Immature natural killer cell (primary cell): ENCODE data around the gene PAPPA. TPM values are rescaled to one million over a fixed set of nuclear protein-coding genes. Genes with fewer than 3 reads are reported as not detected.

Experiments used
- DNase-seq, 3 donors: peaks; one replicate each; pipeline ENCODE4 v3.0.0; 2022; ENCODE audit warnings: mixed read lengths in 1 of 3
- H3K27ac Mint-ChIP-seq, 6 donors: one replicate each; pipeline ENCODE4 v1.8.0; 2020; ENCODE audit warnings: mixed read lengths in 6 of 6, mild to moderate bottlenecking in 5 of 6, inconsistent platforms in 4 of 6, moderate library complexity in 3 of 6
- H3K27me3 Mint-ChIP-seq, 3 donors: one replicate each; pipeline ENCODE4 v1.8.0; 2020 to 2021; ENCODE audit warnings: low read depth in 3 of 3, mild to moderate bottlenecking in 3 of 3, mixed read lengths in 3 of 3, moderate library complexity in 3 of 3, inconsistent platforms in 1 of 3
- H3K36me3 Mint-ChIP-seq, 3 donors: one replicate each; pipeline ENCODE4 v1.8.0; 2020; ENCODE audit warnings: mixed read lengths in 3 of 3, inconsistent platforms in 2 of 3, mild to moderate bottlenecking in 2 of 3
- H3K4me1 Mint-ChIP-seq, 2 donors: one replicate each; pipeline ENCODE4 v1.8.0; 2020; ENCODE audit warnings: inconsistent platforms in 2 of 2, mild to moderate bottlenecking in 2 of 2, mixed read lengths in 2 of 2, moderate library complexity in 1 of 2
- H3K4me3 Mint-ChIP-seq, 5 donors: one replicate each; pipeline ENCODE4 v1.8.0; 2020; ENCODE audit warnings: mild to moderate bottlenecking in 5 of 5, mixed read lengths in 5 of 5, inconsistent platforms in 3 of 5, moderate library complexity in 3 of 5
- H3K9me3 Mint-ChIP-seq, 6 donors: one replicate each; pipeline ENCODE4 v1.8.0; 2020; ENCODE audit warnings: mild to moderate bottlenecking in 6 of 6, mixed read lengths in 6 of 6, inconsistent platforms in 4 of 6, moderate library complexity in 3 of 6
- polyA plus RNA-seq, 3 donors: library from polyadenylated mRNA; unstranded; fragments of 300-500 nt; fragmentation: Illumina TruSeq; gene quantifications; one replicate each; pipeline ENCODE4 v1.2.3, GENCODE V29; 2021

Gene PAPPA
- polyA plus RNA-seq, 3 donors from 2014 or later: not detected

DNA sequence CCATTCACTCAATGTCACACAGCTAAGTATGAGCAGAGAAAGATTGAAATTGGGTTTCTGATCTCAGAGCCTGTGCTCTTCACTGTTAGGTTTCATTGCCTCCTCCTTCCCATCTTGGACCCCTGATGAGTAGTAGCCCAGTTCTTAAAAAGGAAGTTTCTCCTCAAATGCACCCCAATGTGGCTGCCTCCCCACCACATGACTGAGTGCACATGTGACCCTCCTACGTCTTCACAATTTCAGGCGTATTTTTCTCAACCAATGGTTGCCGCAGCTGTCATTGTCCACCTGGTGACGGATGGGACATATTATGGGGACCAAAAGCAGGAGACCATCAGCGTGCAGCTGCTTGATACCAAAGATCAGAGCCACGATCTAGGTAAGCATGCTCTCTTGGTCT, 178.5 kb downstream of the PAPPA start:
- peaks cover 0 to 2% (median 2%) of the 10 kb centered on the region in 3 donors for H3K27me3 Mint-ChIP-seq

DNA sequence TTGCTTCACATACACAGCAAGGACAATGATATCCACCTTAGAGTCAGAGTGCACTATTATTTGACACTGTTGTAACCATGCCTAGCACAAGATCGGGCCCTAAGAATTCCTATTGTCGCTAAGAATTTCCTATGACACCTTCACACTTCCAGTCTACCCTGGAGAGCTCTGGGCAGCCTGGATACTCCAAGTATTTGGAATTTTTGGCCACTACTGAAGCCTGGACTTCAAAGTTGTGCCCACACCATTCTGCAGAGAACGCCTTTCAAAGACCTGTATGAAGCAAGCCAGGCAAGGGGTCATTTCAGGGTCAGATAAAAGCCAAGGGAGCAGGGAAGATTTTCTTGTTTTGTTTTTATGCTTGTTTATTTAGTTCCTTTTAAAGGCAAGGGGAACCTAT, 179.7 kb downstream of the PAPPA start:
- H3K9me3 Mint-ChIP-seq: peaks cover 0 to 11% (median 4%) of the 10 kb centered on the region in 6 donors
- H3K27ac Mint-ChIP-seq: no peak overlapping the region
- no peaks in the 10 kb centered on the region for H3K4me1 Mint-ChIP-seq
- peaks cover 2 to 3% (median 2%) of the 10 kb centered on the region in 3 donors for H3K27me3 Mint-ChIP-seq
- H3K36me3 Mint-ChIP-seq: no peaks in the 10 kb centered on the region
- no peak overlapping the region for H3K4me3 Mint-ChIP-seq
- DNase-seq: no peak

More for the DNA sequence above, 178.5 kb downstream of the PAPPA start:
- H3K4me1 Mint-ChIP-seq: no peaks in the 10 kb centered on the region
- no peak for DNase-seq
- H3K9me3 Mint-ChIP-seq: peaks cover 2 to 11% (median 4%) of the 10 kb centered on the region in 6 donors
- no peak overlapping the region for H3K27ac Mint-ChIP-seq
- no peaks in the 10 kb centered on the region for H3K36me3 Mint-ChIP-seq
- no peak overlapping the region for H3K4me3 Mint-ChIP-seq

DNA sequence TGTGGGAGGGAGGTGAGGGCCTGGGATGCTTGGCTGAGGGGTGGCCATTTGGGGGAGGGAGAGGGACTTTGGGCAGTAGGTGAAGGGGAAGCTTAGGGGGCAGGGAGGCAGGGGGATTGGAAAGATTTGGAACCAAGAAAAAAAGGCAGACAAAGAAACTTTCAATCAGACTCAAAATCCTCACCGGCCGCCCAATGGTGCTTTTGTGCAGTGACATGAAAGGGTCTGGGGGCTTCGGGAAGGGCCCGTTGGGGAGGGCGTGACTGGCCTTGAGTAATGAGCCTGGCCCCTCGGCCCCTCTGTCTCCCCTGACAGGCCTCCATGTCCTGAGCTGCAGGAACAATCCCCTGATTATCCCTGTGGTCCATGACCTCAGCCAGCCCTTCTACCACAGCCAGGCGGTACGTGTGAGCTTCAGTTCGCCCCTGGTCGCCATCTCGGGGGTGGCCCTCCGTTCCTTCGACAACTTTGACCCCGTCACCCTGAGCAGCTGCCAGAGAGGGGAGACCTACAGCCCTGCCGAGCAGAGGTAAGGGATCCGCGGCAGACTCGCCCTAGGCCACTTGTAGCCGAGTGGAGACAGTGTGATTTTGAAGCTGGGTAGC, 181.1 kb downstream of the PAPPA start:
- H3K9me3 Mint-ChIP-seq: peaks cover 2 to 11% (median 5%) of the 10 kb centered on the region in 6 donors

DNA sequence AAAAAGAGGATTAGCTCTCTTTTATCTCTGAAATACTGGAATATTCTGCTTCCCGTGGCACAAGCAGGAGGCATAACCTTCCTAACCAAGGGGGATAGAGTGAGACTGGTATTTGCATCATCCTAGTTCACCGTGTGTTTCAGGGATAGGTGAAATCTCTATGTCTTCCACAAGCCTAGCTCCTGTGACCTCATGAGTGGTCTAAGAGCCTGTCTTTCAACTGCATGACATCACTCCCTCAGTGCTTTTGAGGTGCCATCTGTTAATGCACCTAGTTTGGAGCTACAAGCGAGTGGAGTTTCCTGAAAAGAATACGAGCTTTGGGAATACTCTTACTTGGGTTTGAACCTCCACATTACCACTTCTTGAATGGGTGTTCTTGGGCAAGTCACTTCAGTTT, 181.8 kb downstream of the PAPPA start:
- Mint-ChIP-seq H3K9me3 (peaks cover 0 to 11% (median 5%) of the 10 kb centered on the region in 6 donors), H3K27me3 (peaks cover 2 to 7% (median 2%) of the 10 kb centered on the region in 3 donors), H3K4me1 (no peaks in the 10 kb centered on the region), H3K27ac (no peak overlapping the region), H3K36me3 (no peaks in the 10 kb centered on the region), H3K4me3 (no peak overlapping the region)
- no peak for DNase-seq

More for the DNA sequence above, 181.1 kb downstream of the PAPPA start:
- no peak for DNase-seq
- Mint-ChIP-seq H3K27ac (no peak overlapping the region), H3K4me1 (no peaks in the 10 kb centered on the region), H3K4me3 (no peak overlapping the region), H3K36me3 (no peaks in the 10 kb centered on the region), H3K27me3 (peaks cover 2 to 7% (median 2%) of the 10 kb centered on the region in 3 donors)

DNA sequence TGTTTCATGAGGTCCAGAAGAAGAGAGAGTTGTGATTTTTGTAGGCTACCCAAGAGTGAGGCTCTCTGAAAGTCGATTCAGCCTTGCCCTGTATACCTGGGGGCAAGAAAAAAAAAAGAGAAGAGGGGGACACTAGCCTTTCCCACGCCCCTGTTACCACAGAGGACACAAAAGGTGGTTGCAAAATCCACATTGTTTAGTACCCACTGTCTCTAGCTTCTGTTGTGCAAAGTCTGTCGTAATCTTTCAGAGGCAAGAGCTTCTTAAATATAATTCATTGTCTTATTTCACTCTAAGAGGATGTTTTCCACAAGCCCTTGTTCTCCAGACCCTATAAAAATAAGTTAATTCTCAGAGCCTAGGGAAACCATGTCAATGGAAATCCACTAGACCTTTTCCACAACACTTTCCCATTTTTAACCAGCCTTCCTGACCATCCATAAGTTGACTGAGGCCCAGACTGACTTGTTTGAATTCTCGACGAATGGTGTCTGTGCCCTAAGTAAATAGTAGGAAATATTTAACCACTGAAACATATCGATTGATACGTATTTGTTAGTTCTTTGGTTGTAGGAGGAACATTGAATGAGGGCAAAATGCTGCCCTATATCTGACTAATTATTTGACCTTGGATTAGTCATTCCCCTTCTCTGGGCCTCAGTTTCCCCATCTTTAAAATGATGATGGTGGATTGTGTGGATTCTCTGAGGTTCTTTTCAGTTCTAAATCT, 182.7 kb downstream of the PAPPA start:
- Mint-ChIP-seq H3K9me3 (peaks cover 0 to 11% (median 4%) of the 10 kb centered on the region in 6 donors), H3K4me1 (no peaks in the 10 kb centered on the region), H3K4me3 (no peak overlapping the region), H3K27ac (no peak overlapping the region), H3K27me3 (peaks cover 2 to 7% (median 2%) of the 10 kb centered on the region in 3 donors), H3K36me3 (no peaks in the 10 kb centered on the region)
- no peak for DNase-seq

DNA sequence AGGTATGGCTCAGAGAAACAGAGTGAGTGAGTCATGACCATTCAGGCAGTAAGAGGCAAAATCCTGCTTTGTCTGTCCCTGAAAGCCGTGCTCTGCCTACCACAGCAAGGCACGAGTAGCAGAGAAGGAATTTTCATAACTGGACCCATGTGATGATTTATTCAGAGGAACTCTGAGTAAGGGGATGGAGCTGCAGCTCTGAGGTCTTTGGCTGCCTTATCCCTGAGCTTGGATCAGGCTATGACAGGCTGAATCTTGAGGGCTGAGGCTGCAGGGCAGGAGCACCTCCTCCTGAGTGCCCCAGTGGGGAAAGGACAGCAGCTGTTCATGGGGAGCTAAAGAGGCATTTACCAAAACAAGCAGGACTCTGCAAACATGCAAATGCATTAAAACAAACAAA, 183.4 kb downstream of the PAPPA start:
- Mint-ChIP-seq H3K27ac (no peak overlapping the region), H3K9me3 (peaks cover 0 to 8% (median 4%) of the 10 kb centered on the region in 6 donors), H3K36me3 (no peaks in the 10 kb centered on the region), H3K27me3 (peaks cover 2 to 7% (median 2%) of the 10 kb centered on the region in 3 donors), H3K4me1 (no peaks in the 10 kb centered on the region), H3K4me3 (no peak overlapping the region)
- no peak for DNase-seq

DNA sequence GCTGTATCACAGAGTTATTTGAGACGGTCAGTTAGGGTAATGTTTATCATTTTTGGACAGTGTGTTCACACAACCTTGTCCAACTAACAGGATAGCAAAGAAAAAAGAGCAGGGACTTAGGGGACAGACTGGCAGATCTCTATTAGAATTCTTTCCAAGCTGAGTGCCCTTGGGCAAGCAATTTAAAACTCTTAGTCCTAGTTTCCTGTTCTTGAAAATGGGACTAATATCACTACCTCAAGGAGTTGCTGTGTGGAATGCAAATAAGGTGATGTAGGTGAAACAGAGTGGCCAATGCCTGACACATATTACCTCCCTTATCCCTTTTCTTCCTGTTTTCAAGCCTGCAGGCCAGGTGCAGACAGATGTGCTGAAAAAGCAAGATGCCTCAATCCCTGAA, 186.7 kb downstream of the PAPPA start:
- no peaks in the 10 kb centered on the region for H3K36me3 Mint-ChIP-seq
- no peaks in the 10 kb centered on the region for H3K4me1 Mint-ChIP-seq
- no peak overlapping the region for H3K4me3 Mint-ChIP-seq
- H3K27me3 Mint-ChIP-seq: peaks cover 0 to 11% (median 2%) of the 10 kb centered on the region in 3 donors
- H3K9me3 Mint-ChIP-seq: peaks cover 0 to 8% (median 2%) of the 10 kb centered on the region in 6 donors
- DNase-seq: no peak
- H3K27ac Mint-ChIP-seq: no peak overlapping the region

DNA sequence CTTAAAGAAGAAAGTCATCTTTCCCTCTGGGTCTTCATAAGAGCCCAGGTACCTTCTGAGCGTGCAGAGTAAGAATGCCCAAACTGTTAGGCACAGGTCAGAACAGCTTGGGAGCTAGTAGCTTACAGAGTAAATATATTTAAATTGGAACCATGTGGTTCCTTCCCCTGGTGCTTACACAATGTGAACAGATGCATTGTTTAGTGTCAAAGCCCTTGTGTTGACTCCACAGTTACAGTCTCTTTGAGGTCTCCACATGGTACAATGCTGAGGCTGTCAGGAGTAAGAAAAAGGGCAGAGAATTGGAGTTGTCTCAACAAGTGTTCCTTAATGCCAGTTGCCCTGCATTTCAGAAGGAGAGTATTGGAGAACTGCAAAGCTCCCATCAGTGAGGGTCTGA, 188.5 kb downstream of the PAPPA start:
- Mint-ChIP-seq H3K4me3 (no peak overlapping the region), H3K4me1 (no peaks in the 10 kb centered on the region)

DNA sequence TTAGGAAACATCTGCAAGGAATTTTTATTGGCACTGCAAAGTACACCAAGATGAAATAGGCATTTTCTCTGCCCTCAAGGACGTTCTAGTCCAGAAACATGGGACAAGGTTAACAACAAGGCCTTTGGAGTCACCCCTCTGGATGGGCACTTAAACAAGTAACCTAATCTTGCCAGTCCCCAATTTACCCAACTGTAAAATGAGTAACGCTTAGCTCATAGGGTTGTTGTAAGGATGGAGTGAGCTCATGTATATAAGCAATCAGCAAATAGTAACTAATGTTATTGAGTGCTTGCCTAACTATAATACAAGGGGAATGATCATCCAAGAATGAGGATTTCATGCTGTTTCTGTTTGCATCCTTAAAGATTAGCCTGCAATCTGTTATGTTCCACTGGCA, 189.3 kb downstream of the PAPPA start:
- Mint-ChIP-seq H3K9me3 (peaks cover 0 to 10% (median 1%) of the 10 kb centered on the region in 6 donors), H3K27me3 (peaks cover 0 to 8% (median 0%) of the 10 kb centered on the region in 3 donors), H3K27ac (no peak overlapping the region)

More for the DNA sequence above, 188.5 kb downstream of the PAPPA start:
- H3K9me3 Mint-ChIP-seq: peaks cover 0 to 10% (median 1%) of the 10 kb centered on the region in 6 donors
- no peak overlapping the region for H3K27ac Mint-ChIP-seq
- DNase-seq: no peak
- no peaks in the 10 kb centered on the region for H3K36me3 Mint-ChIP-seq
- peaks cover 0 to 10% (median 2%) of the 10 kb centered on the region in 3 donors for H3K27me3 Mint-ChIP-seq

DNA sequence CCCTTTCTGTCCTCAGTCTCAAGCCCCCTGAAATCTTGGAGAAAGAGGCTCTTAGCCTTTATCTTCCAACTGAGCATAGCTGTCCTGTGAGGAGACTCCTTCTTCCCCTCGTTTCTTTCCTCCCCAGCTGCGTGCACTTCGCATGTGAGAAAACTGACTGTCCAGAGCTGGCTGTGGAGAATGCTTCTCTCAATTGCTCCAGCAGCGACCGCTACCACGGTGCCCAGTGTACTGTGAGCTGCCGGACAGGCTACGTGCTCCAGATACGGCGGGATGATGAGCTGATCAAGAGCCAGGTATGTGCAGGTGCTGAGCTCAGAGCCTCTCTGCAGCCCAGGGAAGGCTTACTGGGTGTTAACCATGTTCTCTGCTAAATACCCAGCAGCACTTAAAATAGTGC, 190.8 kb downstream of the PAPPA start:
- Mint-ChIP-seq H3K9me3 (peaks cover 0 to 10% (median under 1%) of the 10 kb centered on the region in 6 donors), H3K27me3 (peaks cover 0 to 4% (median 2%) of the 10 kb centered on the region in 3 donors), H3K4me3 (no peak overlapping the region), H3K4me1 (no peaks in the 10 kb centered on the region), H3K36me3 (no peaks in the 10 kb centered on the region), H3K27ac (no peak overlapping the region)
- no peak for DNase-seq

More for the DNA sequence above, 189.3 kb downstream of the PAPPA start:
- H3K36me3 Mint-ChIP-seq: no peaks in the 10 kb centered on the region
- H3K4me3 Mint-ChIP-seq: no peak overlapping the region
- no peak for DNase-seq
- H3K4me1 Mint-ChIP-seq: no peaks in the 10 kb centered on the region

DNA sequence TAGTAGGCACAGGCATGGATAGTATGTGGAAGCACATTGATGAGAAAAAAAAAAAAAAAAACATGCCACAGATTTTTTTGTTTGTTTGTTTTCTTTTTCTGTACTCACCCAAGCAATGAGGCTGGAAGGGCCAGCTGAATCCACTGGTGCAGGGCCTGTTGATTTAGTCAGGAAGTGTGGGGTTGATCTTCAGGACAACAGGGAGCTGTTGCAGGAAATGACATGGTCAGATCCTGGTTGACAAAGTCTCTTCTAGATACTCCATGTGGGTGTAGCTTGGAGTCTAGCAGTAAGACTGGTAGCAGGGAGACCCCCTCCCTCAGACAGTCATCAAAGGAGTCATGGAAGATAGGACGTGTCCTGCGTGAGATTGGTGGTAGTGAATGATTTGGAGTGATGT, 191.8 kb downstream of the PAPPA start:
- H3K4me3 Mint-ChIP-seq: no peak overlapping the region
- no peaks in the 10 kb centered on the region for H3K4me1 Mint-ChIP-seq
- H3K36me3 Mint-ChIP-seq: no peaks in the 10 kb centered on the region
- H3K9me3 Mint-ChIP-seq: peaks cover 0 to 10% (median 1%) of the 10 kb centered on the region in 6 donors
- H3K27me3 Mint-ChIP-seq: peaks cover 0 to 4% (median 2%) of the 10 kb centered on the region in 3 donors
- no peak overlapping the region for H3K27ac Mint-ChIP-seq
- no peak for DNase-seq

DNA sequence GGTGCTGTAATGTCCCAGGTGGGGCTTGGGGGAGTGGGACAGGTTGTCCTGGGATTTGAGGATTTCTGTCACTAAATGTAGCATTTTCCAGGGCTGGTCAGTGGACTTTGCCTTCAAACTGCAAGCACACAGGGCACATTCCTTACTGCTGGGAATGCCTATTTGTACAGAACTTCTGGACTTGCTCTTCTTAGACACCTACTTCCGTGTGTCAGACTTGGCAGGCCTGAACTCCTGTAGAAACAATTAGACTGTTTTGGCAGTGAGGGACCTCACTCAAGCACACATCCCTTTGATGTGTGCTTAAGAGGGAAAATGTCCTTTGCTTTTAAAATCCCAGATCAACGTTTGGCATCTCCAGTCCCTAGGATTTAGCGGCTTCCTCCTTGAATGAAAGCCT, 192.2 kb downstream of the PAPPA start:
- Mint-ChIP-seq H3K27ac (no peak overlapping the region), H3K27me3 (peaks cover 0 to 4% (median 2%) of the 10 kb centered on the region in 3 donors), H3K4me1 (no peaks in the 10 kb centered on the region), H3K9me3 (peaks cover 0 to 10% (median 1%) of the 10 kb centered on the region in 6 donors), H3K4me3 (no peak overlapping the region), H3K36me3 (no peaks in the 10 kb centered on the region)
- DNase-seq: no peak

DNA sequence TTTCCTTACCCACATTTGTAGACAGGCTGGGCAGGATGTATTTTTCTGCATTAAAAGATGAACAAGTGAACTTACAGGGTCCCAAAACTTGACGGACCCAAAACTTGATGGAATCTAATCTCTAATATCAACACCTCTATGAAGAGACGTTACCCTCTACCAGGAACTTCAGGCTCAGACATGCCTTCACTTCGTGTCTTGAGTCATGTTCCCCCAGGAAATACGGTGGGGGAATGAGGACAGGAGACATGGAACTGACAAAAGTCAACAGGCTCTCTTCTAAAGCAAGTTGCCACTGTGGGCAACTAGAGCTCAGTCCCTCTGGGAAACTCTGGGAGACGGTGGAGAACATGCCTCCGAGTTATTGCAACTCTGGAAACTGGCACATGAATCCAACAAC, 196.1 kb downstream of the PAPPA start:
- no peaks in the 10 kb centered on the region for H3K36me3 Mint-ChIP-seq
- H3K4me1 Mint-ChIP-seq: no peaks in the 10 kb centered on the region
- H3K27ac Mint-ChIP-seq: no peak overlapping the region
- H3K27me3 Mint-ChIP-seq: peaks cover 0 to 4% (median 2%) of the 10 kb centered on the region in 3 donors
- peaks cover 0 to 33% (median 3%) of the 10 kb centered on the region in 6 donors for H3K9me3 Mint-ChIP-seq
- DNase-seq: no peak
- no peak overlapping the region for H3K4me3 Mint-ChIP-seq

DNA sequence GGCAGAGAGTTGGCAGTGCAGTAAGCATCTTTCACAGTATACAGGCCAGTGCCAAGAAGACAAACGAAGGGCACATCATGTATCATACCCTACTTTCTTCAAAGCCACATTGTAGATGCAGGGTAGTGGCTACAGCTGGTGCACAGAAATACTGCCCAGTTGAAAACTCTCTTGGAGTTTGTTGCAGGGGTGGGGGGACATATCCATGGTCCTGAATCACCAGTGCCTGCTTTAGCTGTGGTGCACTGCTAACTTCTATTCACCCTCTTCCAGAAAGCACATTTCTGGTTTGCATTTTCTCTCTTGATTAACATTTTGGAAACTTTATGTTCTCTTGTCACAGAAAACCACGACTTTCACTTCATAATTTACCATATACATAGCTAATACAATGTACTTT, 196.6 kb downstream of the PAPPA start:
- Mint-ChIP-seq H3K9me3 (peaks cover 0 to 38% (median 4%) of the 10 kb centered on the region in 6 donors), H3K27me3 (peaks cover 0 to 4% (median 2%) of the 10 kb centered on the region in 3 donors), H3K27ac (no peak overlapping the region), H3K4me1 (no peaks in the 10 kb centered on the region), H3K36me3 (no peaks in the 10 kb centered on the region), H3K4me3 (no peak overlapping the region)
- no peak for DNase-seq
